ENCODE measurements around the gene TNIK.

DNA sequence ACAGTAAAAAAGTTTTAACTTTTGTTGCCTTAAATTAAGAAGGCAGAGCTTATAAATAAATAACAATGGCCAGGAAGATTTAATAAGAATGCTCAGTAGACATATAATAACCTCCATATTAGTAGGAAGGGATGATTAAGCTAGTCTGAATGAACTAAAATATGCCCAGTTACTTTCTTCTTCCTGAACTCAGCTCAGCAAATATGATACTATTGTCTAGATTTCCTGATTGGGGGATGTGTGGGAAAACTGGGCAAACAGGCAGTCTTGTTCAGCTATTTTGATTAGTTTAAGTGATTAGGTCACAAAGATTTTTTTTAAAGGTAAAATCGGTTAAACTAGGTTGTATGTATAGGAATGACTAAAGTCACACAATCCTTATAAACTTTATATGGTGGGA lies 266.5 kb downstream of the TNIK start:
- TF ChIP-seq CTCF (IDR thresholded peaks at IDR 0.05) (no peak), POLR2AphosphoS5 (IDR thresholded peaks at IDR 0.05) (no peak), POLR2A (IDR thresholded peaks at IDR 0.05) (no peak)

Data from stomach (tissue), 4 donors.